Ovary (tissue), 3 donors: ENCODE measurements around the gene ADAMTS17.

Source experiments
- POLR2A ChIP-seq: fragments of 450-650 bp; IDR thresholded peaks from one replicate; pipeline ENCODE4 v1.6.1; 2017; ENCODE audit warnings: antibody characterized with exemption, mild to moderate bottlenecking, moderate library complexity
- TF ChIP-seq, protein P1 (sequence below), 3 donors: fragments of 450-650 bp in 2 of 3; fragments of 200-600 bp in 1 of 3; IDR thresholded peaks; one replicate each; pipeline versions ENCODE4 v1.5.1 to v1.8.0; 2016 to 2022; ENCODE audit warnings: antibody characterized with exemption in 3 of 3, mild to moderate bottlenecking in 1 of 3
- donor health status: DM: no; HTN: no; CAD: no.

DNA sequence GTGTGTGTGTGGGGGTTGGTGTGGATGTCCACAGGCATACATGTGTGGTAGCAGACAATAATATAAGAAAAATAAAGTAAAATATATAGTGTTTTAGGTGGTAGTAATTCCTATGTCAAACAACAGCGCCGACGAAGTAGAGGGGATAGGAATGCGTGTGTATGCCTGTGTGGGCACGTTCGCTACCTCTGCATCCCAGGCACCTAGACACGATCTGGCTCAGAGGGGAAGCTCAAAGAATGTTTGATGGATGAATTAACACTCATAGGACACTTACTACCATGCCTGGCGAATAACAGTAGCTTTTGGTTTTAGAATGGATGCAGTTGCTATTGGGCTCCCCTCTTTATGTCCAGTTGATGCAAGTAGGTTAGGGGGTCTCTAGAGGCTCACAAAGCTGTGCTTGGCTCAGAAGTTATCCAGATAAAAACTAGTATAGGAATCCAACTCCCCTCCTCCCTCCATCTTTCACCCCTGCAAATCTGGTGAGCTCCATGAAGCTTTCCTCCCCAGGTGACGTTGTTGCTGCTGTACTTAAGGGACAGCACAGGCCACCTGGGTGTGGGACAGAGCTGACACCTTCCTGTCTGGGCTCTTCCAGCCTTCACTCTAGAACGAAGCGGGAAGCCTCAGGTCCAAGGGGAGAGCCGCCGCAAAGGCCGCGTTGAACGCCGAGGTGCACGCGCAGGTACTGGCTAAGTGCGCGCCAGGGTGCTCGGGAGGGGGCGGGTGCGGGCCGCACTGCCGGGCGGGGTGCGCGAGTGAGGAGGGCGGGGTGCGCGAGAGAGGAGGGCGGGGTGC, 415.9 kb downstream of the ADAMTS17 start:
- TF ChIP-seq, protein P1, sequence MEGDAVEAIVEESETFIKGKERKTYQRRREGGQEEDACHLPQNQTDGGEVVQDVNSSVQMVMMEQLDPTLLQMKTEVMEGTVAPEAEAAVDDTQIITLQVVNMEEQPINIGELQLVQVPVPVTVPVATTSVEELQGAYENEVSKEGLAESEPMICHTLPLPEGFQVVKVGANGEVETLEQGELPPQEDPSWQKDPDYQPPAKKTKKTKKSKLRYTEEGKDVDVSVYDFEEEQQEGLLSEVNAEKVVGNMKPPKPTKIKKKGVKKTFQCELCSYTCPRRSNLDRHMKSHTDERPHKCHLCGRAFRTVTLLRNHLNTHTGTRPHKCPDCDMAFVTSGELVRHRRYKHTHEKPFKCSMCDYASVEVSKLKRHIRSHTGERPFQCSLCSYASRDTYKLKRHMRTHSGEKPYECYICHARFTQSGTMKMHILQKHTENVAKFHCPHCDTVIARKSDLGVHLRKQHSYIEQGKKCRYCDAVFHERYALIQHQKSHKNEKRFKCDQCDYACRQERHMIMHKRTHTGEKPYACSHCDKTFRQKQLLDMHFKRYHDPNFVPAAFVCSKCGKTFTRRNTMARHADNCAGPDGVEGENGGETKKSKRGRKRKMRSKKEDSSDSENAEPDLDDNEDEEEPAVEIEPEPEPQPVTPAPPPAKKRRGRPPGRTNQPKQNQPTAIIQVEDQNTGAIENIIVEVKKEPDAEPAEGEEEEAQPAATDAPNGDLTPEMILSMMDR (IDR thresholded peaks at IDR 0.05), result no peak
- TF ChIP-seq POLR2A, result no peak
